ENCODE results near the gene TECPR1.

- TF ChIP-seq CTCF (IDR thresholded peaks at IDR 0.05 in 4 of 5, conservative IDR thresholded peaks at IDR 0.05 in 1 of 5) (no peak), POLR2A (IDR thresholded peaks at IDR 0.05) (no peak)
These were observed 31.8 kb upstream of the TECPR1 start for GRCh38 chr7:98283887-98284222.
